Omental fat pad (tissue), 4 donors: ENCODE data around the gene TRIM66. TPM values are rescaled to one million over a fixed set of nuclear protein-coding genes. Genes with fewer than 3 reads are reported as not detected.
A peak's percentile ranks its signal among the peaks of the same experiment; 100 is the strongest.

ENCODE experiments used
- ATAC-seq: fragments of 150-250 bp; one replicate; pipeline ENCODE4 v1.9.1; 2016; ENCODE audit warnings: mild to moderate bottlenecking, moderate library complexity; ENCODE audit not compliant: low FRiP score
- DNase-seq: peaks from one replicate; pipeline ENCODE4 v3.0.0-alpha.2; 2019; ENCODE audit warnings: low spot score
- CTCF ChIP-seq, 3 donors: fragments of 450-650 bp; IDR thresholded peaks; one replicate each; pipeline ENCODE4 v1.5.1; 2016 to 2017; ENCODE audit warnings: antibody characterized with exemption in 3 of 3, mild to moderate bottlenecking in 3 of 3, moderate library complexity in 2 of 3
- total RNA-seq, 4 donors: library from RNA; depleted of rRNA; stranded (reverse); fragments of >200 nt; gene quantifications; one replicate each; pipeline ENCODE4 v1.1.0, GENCODE V29; 2016

Gene TRIM66
- total RNA-seq, 4 donors from 2014 or later, result 3.7 to 11.3 (median 5.1) TPM

- ATAC-seq (peak; percentile 43), DNase-seq (no peak)
- no peak for TF ChIP-seq CTCF (IDR thresholded peaks at IDR 0.05)
Observed at GRCh38 chr11:8709002-8709672, 26.7 kb upstream of the TRIM66 start.

GRCh38 chr11:8707541-8708191, 25.2 kb upstream of the TRIM66 start:
- no peak for DNase-seq
- no peak for TF ChIP-seq CTCF (IDR thresholded peaks at IDR 0.05)
- ATAC-seq, result peak; percentile 77

GRCh38 chr11:8706673-8707432, 24.4 kb upstream of the TRIM66 start:
- TF ChIP-seq CTCF (IDR thresholded peaks at IDR 0.05), result no peak
- ATAC-seq, result no peak
- DNase-seq, result no peak

- DNase-seq (no peak), ATAC-seq (no peak)
- TF ChIP-seq CTCF (IDR thresholded peaks at IDR 0.05), result no peak
Observed at GRCh38 chr11:8705146-8705545, 22.7 kb upstream of the TRIM66 start.

GRCh38 chr11:8704136-8704535, 21.7 kb upstream of the TRIM66 start:
- no peak for ATAC-seq
- DNase-seq, result no peak
- no peak for TF ChIP-seq CTCF (IDR thresholded peaks at IDR 0.05)

- TF ChIP-seq CTCF (IDR thresholded peaks at IDR 0.05), result no peak
- ATAC-seq (no peak), DNase-seq (no peak)
Observed at GRCh38 chr11:8702598-8702915, 20.1 kb upstream of the TRIM66 start.
